Endothelial cell of umbilical vein (primary cell): ENCODE results near the gene MARVELD3. TPM values are rescaled to one million over a fixed set of nuclear protein-coding genes. Genes with fewer than 3 reads are reported as not detected.
"Not testable (repeated sequence)": the region's sequence is repeated elsewhere in the genome, so short reads cannot be mapped to it uniquely, and the experiment has no call there.

Source experiments
- BruUV-seq: library from RNA; stranded (reverse); fragments of 400-500 nt; replicated peaks from 2 replicates; lab custom pipeline; 2021; lab: Mats Ljungman, UMichigan
- CTCF ChIA-PET: fragments of 300-600, 350-600 bp; sonication (Branson Sonifier 250); formaldehyde crosslinking; loops from one replicate; lab custom pipeline; 2021; ENCODE audit warnings: antibody characterized with exemption, inconsistent platforms; lab: Charles Lee
- POLR2A ChIA-PET: fragments of 300-600, 350-600 bp; sonication (Branson Sonifier 250); formaldehyde crosslinking; loops from one replicate; lab custom pipeline; 2021; ENCODE audit warnings: antibody characterized with exemption, inconsistent platforms; lab: Charles Lee
- DNase-seq: peaks from one replicate; pipeline ENCODE4 v3.0.0-alpha.2; 2011; ENCODE audit warnings: low read depth, low spot score
- FAIRE-seq: peaks from 2 replicates; lab custom pipeline; 2011; peaks lifted over from hg19 to GRCh38; lab: Jason Lieb, UNC
- H2AFZ ChIP-seq: 2 replicates; pipeline ENCODE4 v1.6.0; 2012; ENCODE audit warnings: low read depth, low read length, control low read depth, inconsistent platforms
- H3K27ac ChIP-seq: 2 replicates; pipeline ENCODE4 v1.5.1; 2011; ENCODE audit warnings: low read depth, mild to moderate bottlenecking, control low read depth, low read length, moderate library complexity; ENCODE audit not compliant: insufficient read depth
- H3K27me3 ChIP-seq, 2 experiments: 2 replicates each; pipeline versions ENCODE4 v1.6.0 to v1.6.1; 2011; ENCODE audit warnings: low read length in 2 of 2, mixed read lengths in 1 of 2; ENCODE audit not compliant: control insufficient read depth in 2 of 2, insufficient read depth in 2 of 2
- H3K36me3 ChIP-seq, 2 experiments: 2 replicates in 1 of 2; 3 replicates in 1 of 2; pipeline ENCODE4 v1.5.1; 2011; ENCODE audit warnings: low read length in 2 of 2, mild to moderate bottlenecking in 1 of 2, moderate library complexity in 1 of 2; ENCODE audit not compliant: control insufficient read depth in 2 of 2, insufficient read depth in 2 of 2; ENCODE audit errors: extremely low read depth in 1 of 2
- H3K4me1 ChIP-seq: 3 replicates; pipeline ENCODE4 v1.5.1; 2011; ENCODE audit warnings: mild to moderate bottlenecking, low read length; ENCODE audit not compliant: control insufficient read depth, insufficient read depth; ENCODE audit errors: extremely low read depth
- H3K4me2 ChIP-seq: 2 replicates; pipeline ENCODE4 v1.6.1; 2011; ENCODE audit warnings: low read length, control low read depth, mixed read lengths; ENCODE audit not compliant: insufficient read depth
- H3K4me3 ChIP-seq, 3 experiments: fragments of 200-600 bp in 1 of 3; sonication (generic), shearing (Covaris generic) in 1 of 3; replicated peaks in 1 of 3; 2 replicates each; pipeline ENCODE4 v1.5.1; 2011 to 2016; ENCODE audit warnings: control low read depth in 3 of 3, low read length in 3 of 3, mild to moderate bottlenecking in 2 of 3, inconsistent platforms in 1 of 3, low read depth in 1 of 3, moderate library complexity in 1 of 3; ENCODE audit not compliant: insufficient read depth in 1 of 3
- H3K79me2 ChIP-seq: 2 replicates; pipeline ENCODE4 v1.6.0; 2012; ENCODE audit warnings: low read length, inconsistent platforms; ENCODE audit not compliant: control insufficient read depth, insufficient read depth
- H3K9ac ChIP-seq: replicated peaks from 2 replicates; pipeline ENCODE3; 2011; ENCODE audit warnings: low read length, control low read depth; ENCODE audit not compliant: insufficient read depth; ENCODE audit errors: extremely low read depth
- H3K9me1 ChIP-seq: replicated peaks from 3 replicates; pipeline ENCODE4 v1.6.0; 2011; ENCODE audit warnings: mild to moderate bottlenecking, low read length; ENCODE audit not compliant: control insufficient read depth, insufficient read depth; ENCODE audit errors: extremely low read depth
- H3K9me3 ChIP-seq: replicated peaks from 2 replicates; pipeline ENCODE4 v1.5.1; 2012; ENCODE audit warnings: low read length, inconsistent platforms; ENCODE audit not compliant: control insufficient read depth, insufficient read depth
- H4K20me1 ChIP-seq: replicated peaks from 2 replicates; pipeline ENCODE3; 2011; ENCODE audit warnings: mild to moderate bottlenecking, low read length; ENCODE audit not compliant: control insufficient read depth, insufficient read depth; ENCODE audit errors: extremely low read depth
- CTCF ChIP-seq, 2 donors: IDR thresholded peaks; 1 replicate in 1 of 2; 2 replicates in 1 of 2; pipeline ENCODE4 v1.5.1; 2011; ENCODE audit warnings: low read length in 2 of 2, mild to moderate bottlenecking in 2 of 2, moderate library complexity in 2 of 2, control low read depth in 1 of 2, inconsistent platforms in 1 of 2, low read depth in 1 of 2; ENCODE audit not compliant: insufficient read depth in 1 of 2; ENCODE audit errors: extremely low read depth in 1 of 2
- EZH2 ChIP-seq: IDR thresholded peaks from 2 replicates; pipeline ENCODE4 v1.6.1; 2012; ENCODE audit warnings: borderline replicate concordance, low read depth, mild to moderate bottlenecking, moderate library complexity, low read length, inconsistent platforms; ENCODE audit not compliant: severe bottlenecking
- FOS ChIP-seq: IDR thresholded peaks from 2 replicates; pipeline ENCODE4 v1.6.1; 2011; ENCODE audit warnings: mild to moderate bottlenecking, low read length, moderate library complexity, borderline replicate concordance; ENCODE audit not compliant: insufficient read depth
- GATA2 ChIP-seq: IDR thresholded peaks from 2 replicates; pipeline ENCODE4 v1.7.0; 2011; ENCODE audit warnings: low read depth, mild to moderate bottlenecking, moderate library complexity, mixed read lengths, low read length; ENCODE audit not compliant: insufficient read length, insufficient read depth
- JUN ChIP-seq: IDR thresholded peaks from 2 replicates; pipeline ENCODE4 v1.6.1; 2011; ENCODE audit warnings: borderline replicate concordance, low read depth; ENCODE audit not compliant: insufficient read length, insufficient read depth
- MAX ChIP-seq: IDR thresholded peaks from 2 replicates; pipeline ENCODE4 v1.6.1; 2011; ENCODE audit not compliant: insufficient read depth, insufficient read length
- MYC ChIP-seq: IDR thresholded peaks from one replicate; pipeline ENCODE4 v1.6.1; 2011; ENCODE audit warnings: mild to moderate bottlenecking, low read depth, low read length
- POLR2A ChIP-seq: IDR thresholded peaks from 2 replicates; pipeline ENCODE4 v1.6.1; 2012; ENCODE audit warnings: low read depth, mild to moderate bottlenecking, control low read depth, low read length
- POLR2AphosphoS5 ChIP-seq: IDR thresholded peaks from 2 replicates; pipeline ENCODE4 v1.6.1; 2012; ENCODE audit warnings: low read depth, mild to moderate bottlenecking, control low read depth, low read length, moderate library complexity; ENCODE audit not compliant: insufficient read depth
- dilution Hi-C: fragments of 300-500 bp; cut with MboI; formaldehyde crosslinking; loops from one replicate; pipeline ENCODE4 v1.15.0; 2019; ENCODE audit warnings: low sequenced_read_pairs; ENCODE audit not compliant: extremely low pct_ligation_motif_present
- intact Hi-C: fragments of 100-400 bp; cut with micrococcal nuclease; formaldehyde crosslinking; loops from one replicate; pipeline ENCODE4 v1.10.0; 2022
- polyA plus RNA-seq, 4 experiments: library from polyadenylated mRNA; depleted of rRNA in 3 of 4; stranded (reverse) in 3 of 4; unstranded in 1 of 4; fragments of >200 nt; gene quantifications; 2 replicates each; pipeline versions ENCODE4 v1.2.1 to v1.2.3, GENCODE V29; 2011 to 2012; ENCODE audit warnings: missing spikeins in 1 of 4
- total RNA-seq: library from RNA; stranded (reverse); gene quantifications from 2 replicates; pipeline ENCODE4 v1.2.3, GENCODE V29; 2021

MARVELD3 gene
- total and polyA plus RNA-seq, 2 donors (not counting 3 experiments of a cell fraction or from before 2014, with no cell fraction given), result not detected

- no peak overlapping the region for H3K4me2 ChIP-seq
- ChIA-PET POLR2A (no interaction called here), CTCF (interaction anchor here (1.5 kb wide), 1 partner anchor 17 kb away, joined by 4 read pairs; no protein-coding TSS in a partner anchor)
- H3K9me3 ChIP-seq, result no peaks in the 10 kb centered on the region
- no peak overlapping the region for H3K4me3 ChIP-seq
- no peaks in the 10 kb centered on the region for H3K36me3 ChIP-seq
- TF ChIP-seq MYC (no peak), EZH2 (no peak), CTCF (IDR thresholded peaks at IDR 0.05; ENCODE audit: extremely low read depth in 1 of 2, insufficient read depth in 1 of 2, low read depth in 1 of 2, low read length in 2 of 2) (no peak), FOS (no peak), JUN (no peak), MAX (no peak), POLR2A (no peak), GATA2 (no peak), POLR2AphosphoS5 (no peak)
- intact Hi-C loops, result no loop called here
- no peak overlapping the region for H3K27ac ChIP-seq
- H2AFZ ChIP-seq, result no peak overlapping the region
- no peaks in the 10 kb centered on the region for H3K4me1 ChIP-seq
- no peak overlapping the region for H3K9ac ChIP-seq
- no peaks in the 10 kb centered on the region for H3K9me1 ChIP-seq
- no peaks in the 10 kb centered on the region for H3K27me3 ChIP-seq
- dilution Hi-C loops, result no loop called here
- H4K20me1 ChIP-seq, result no peaks in the 10 kb centered on the region
- BruUV-seq, result no TSS peak
- FAIRE-seq (no peak), DNase-seq (no peak)
- H3K79me2 ChIP-seq, result no peaks in the 10 kb centered on the region
Observed at GRCh38 chr16:71594000-71594646, 31.9 kb upstream of the MARVELD3 start.

GRCh38 chr16:71595340-71595826 lies 30.6 kb upstream of the MARVELD3 start:
- H3K4me1 ChIP-seq, H4K20me1 ChIP-seq, H3K9me1 ChIP-seq, POLR2A ChIA-PET, H3K27me3 ChIP-seq, DNase-seq, H3K27ac ChIP-seq, H3K9ac ChIP-seq, H3K79me2 ChIP-seq, dilution Hi-C loops, H3K36me3 ChIP-seq, intact Hi-C loops, H3K4me2 ChIP-seq, H3K4me3 ChIP-seq, H2AFZ ChIP-seq, BruUV-seq, FAIRE-seq, H3K9me3 ChIP-seq: not testable (repeated sequence)
- CTCF ChIA-PET, result interaction anchor here (1.5 kb wide), 1 partner anchor 16 kb away, joined by 4 read pairs; no protein-coding TSS in a partner anchor
